NCI-H1694 treated with DMSO at 0.1 percent for 48 hours (cell line): ENCODE measurements around the gene DNMT1.
"Not testable (repeated sequence)": the region's sequence is repeated elsewhere in the genome, so short reads cannot be mapped to it uniquely, and the experiment has no call there.

Experiments used
- DNase-seq: peaks from one replicate; lab custom pipeline; 2025; lab: John Stamatoyannopoulos, UW

Gene DNMT1

GRCh38 chr19:10220695-10221094, 25.9 kb upstream of the DNMT1 start:
- no peak for DNase-seq

DNA sequence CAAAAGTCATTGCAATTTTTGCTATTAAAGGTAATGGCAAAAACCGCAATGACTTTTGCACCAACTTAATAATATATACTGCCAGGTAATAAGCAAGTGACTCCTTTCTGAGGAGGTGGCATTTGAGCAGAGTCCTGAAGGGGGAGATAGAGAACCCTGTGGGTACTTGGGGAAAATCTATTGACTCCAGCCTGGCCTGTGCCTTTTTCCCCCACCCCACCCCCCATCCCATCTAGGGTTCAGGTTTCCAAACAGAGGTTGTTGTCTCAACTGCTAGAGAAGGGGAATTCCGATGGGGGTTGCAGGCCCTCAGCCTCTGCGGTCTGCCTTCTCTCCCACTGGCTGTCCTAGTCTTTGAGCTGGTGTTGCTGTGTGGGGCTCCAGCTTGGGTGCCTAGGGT, 24.9 kb upstream of the DNMT1 start:
- no peak for DNase-seq

DNA sequence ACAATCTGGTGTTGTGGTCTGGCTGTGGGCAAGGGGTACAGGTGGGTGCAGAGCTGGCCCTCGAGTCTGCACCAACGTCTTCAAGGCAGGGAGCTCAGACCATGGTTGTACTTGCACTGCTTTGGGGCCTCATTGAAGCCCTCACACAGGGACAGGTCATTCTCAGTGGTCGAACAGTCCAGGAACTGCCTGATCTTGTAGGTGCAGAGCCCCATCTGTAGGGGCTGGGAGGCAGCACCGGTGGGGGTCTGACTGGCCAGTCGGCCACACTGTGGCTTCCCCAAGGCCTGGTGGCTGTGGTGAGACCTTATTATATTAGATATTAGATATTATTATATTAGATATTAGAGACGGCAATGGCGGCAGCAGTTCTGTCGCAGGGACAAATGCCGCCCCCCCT, 22.3 kb upstream of the DNMT1 start:
- DNase-seq = no peak

DNA sequence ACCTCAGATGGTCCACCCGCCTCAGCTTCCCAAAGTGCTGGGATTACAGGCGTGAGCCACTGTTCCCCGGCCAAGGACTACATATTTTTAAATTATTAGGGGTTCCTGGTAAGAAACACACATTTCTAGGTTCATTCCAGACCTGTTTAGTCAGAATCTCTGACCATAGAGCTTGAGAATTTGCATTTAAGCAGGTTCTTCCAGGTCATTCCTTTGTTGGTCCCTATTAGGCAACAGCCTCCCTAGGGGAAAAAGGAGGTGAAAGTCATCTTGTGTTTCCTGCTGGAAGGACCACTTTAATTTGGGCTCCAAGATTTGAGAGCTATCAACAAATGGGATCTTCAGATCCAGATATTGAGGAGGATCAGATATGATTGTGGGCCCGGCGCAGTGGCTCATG, 20.0 kb upstream of the DNMT1 start:
- no peak for DNase-seq

GRCh38 chr19:10211691-10212090, 16.9 kb upstream of the DNMT1 start:
- DNase-seq = no peak

DNA sequence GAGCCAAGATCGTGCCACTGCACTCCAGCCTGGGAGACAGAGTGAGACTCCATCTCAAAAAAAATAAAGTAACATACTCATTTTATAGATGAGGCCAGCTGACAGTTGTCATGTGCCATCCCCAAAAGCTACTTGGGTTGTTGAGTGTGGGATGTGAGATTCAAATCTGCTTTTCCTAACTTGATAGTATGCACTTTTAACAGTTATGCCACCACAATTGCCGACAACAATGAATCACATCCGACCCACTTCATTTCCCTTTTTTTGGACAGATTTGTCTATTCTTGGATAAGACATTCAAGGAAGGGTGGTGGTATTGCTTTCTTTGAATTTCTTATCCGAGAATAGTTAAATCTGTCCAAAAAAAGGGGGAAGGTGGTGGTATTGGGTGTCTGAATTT, 16.3 kb upstream of the DNMT1 start:
- DNase-seq = no peak

DNA sequence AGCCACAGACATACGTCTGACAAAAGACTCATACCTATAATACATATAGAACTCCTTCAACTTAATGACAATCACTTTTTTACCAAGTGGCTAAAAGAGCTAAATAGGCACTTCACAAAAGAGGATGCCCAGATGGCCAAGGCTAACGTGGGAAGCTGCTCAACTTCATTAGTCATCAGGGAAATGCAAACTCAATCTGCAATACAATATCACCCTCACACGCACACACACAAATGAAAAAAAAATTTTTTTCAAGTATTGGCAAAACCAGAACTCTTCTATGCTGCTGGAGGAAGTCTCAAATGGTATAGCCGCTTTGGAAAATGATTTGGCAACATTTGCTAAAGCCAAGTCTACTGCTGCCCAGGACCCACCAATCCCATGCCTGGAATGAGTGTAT, 14.6 kb upstream of the DNMT1 start:
- no peak for DNase-seq

DNA sequence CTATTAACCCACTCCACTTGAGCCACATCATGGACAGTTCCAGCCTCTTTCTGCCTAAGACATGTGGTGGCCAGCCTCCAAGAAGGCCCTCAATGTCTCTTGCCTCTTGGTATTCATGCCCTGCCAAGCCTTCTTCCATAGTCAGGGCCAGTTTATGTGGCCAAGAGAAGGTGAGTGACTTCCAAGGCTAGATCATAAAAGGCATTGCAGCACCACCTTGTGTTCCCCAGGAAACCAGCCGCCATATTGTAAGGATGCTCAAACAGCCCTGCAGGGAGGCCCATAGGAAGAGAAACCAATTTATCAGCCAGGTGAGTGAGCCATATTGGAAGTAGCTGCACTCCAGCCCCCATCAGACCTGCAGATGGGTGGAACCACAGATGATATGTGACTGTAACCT, 12.3 kb upstream of the DNMT1 start:
- DNase-seq = no peak

DNA sequence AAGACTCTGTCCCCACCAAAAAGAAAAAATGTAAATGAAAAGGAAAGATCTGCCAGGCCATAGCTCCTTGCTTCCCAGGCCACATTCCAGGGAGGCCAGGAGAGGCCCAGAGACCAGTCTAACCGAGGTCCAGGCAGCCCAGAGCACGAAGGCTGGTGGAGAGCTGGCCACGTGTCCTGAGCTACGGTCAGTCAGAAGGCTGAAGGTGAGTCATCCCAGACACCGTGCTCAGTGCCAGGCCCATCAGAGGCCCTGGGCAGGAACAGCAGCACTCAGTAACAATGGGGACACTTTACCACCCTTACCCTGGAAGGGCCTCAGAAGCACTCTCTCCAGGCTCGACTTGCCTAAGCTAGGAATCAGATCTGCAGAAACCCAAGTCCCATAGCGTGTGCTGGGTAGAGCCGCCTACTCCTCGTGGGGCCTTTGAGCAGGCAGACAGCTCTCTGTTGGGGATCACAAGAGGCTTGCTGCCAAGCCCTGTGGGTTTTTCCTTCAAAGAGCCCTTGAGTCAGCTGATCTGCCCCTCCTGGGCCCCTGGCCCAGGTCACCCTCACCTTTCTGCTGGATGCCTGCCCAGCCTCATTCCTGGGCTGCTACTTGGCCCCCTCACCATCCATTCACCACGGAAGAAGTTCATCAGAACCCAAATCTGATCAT, 11.6 kb upstream of the DNMT1 start:
- DNase-seq = no peak

GRCh38 chr19:10205636-10206035, 10.9 kb upstream of the DNMT1 start:
- no peak for DNase-seq

GRCh38 chr19:10203686-10204085, 8.9 kb upstream of the DNMT1 start:
- DNase-seq = no peak

DNA sequence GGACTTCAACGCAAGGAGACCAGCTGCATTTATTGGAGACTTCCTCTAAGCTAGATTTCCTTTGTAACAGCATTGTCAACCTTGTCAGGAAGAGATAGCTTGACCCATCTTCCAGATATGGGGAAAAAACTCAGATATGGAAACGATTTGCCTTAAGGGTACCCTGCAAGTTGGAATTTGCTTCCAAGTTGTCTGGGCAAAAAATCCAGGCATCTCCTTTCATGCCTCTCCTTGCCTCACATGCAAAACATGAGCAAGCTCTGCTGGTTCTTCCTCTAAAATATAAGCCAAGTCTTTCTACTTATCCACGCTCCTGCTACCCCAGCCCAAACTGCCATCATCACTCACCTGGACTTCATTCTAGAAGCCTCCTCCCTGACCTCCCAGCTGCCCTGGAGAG, 6.4 kb upstream of the DNMT1 start:
- DNase-seq = no peak

DNA sequence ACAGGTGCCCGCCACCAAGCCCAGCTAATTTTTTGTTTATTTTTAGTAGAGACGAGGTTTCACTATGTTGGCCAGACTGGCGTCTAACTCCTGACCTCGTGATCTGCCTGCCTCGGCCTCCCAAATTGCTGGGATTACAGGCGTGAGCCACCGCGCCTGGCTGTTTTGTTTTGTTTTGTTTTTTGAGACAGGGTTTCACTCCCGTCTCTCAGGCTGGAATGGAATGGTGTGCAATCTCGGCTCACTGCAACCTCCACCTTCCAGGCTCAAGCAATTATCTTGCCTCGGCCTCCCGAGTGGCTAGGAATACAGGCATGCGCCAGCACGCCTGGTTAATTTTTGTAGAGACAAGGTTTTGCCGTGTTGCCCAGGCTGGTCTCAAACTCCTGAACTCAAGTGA, 5.3 kb upstream of the DNMT1 start:
- not testable (repeated sequence) for DNase-seq

GRCh38 chr19:10198889-10199644, 4.3 kb upstream of the DNMT1 start:
- not testable (repeated sequence) for DNase-seq

- no peak for DNase-seq
These were observed 406 bp upstream of the DNMT1 start for GRCh38 chr19:10195199-10195519.

GRCh38 chr19:10193790-10194499, 808 bp downstream of the DNMT1 start:
- no peak for DNase-seq

DNA sequence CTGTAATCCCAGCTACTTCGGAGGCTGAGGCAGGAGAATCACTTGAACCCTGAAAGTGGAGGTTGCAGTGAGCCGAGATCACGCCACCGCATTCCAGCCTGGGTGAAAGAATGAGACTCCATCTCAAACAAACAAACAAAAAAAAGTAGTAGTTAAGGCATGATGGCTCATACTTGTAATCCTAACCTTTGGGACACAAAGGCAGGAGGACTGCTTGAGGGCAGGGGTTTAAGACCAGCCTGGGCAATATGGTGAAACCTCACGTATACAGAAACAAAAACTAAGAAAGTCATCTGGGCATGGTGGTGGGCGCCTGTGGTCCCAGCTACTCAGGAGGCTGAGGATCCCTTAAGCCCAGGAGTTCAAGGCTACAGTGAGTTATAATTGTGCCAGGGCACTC, 1.8 kb downstream of the DNMT1 start:
- DNase-seq = no peak

DNA sequence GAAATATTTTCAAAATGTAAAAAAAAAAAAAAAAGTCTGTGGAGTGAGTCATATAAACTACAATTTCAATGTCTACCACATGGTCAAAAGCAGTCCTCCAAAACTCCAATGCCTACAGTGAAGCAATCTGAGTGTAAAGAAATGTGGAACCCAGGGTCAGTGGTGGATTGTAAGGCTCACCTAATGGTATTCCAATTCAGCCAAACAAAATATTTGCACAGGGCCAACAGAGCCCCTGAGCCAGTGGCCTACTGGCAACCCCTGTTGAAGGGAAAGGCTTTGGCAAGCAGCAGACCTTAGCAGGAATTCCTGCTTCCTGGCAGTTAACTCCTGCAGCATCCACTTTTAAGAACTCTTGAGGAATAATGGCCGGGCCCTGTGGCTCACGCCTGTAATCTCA, 3.4 kb downstream of the DNMT1 start:
- DNase-seq = no peak

DNA sequence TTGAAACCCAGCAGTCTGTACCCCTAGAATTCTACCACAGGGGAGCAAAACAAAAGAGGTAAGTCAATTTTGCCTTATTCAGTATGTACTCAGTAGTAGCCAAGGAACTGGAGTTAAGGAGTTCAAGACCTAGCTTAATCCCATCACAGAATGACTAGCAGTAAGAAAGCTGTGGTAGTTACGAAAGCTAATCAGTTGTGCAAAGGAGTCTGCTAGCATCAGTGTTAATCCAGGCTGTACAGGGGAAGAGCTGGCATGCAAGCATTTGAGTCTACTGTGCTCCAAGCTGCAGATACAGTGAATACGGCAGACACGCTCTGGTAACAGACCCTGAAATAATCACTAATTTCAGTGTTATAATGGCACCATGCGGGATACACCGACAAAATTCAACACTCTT, 4.7 kb downstream of the DNMT1 start:
- no peak for DNase-seq

GRCh38 chr19:10189616-10190015, 5.1 kb downstream of the DNMT1 start:
- no peak for DNase-seq

DNA sequence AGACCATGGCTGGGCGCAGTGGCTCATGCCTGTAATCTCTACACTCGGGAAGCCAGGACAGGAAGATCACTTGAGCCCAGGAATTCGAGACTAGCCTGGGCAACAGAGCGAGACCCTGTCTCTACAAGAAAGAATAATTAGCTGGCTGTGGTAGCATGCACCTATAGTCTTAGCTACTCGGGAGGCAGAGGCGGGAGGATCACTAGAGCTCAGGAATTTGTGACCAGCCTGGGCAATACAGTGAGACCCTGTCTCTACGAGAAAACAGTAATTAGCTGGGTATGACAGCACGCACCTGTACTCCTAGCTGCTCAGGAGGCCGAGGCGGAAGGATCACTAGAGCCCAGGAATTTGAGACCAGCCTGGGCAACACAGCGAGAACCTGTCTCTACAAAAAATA, 7.4 kb downstream of the DNMT1 start:
- no peak for DNase-seq

- DNase-seq = no peak
These were observed 10.1 kb downstream of the DNMT1 start for GRCh38 chr19:10184636-10185035.

- DNase-seq = no peak
These were observed 10.8 kb downstream of the DNMT1 start for GRCh38 chr19:10183926-10184325.
